SK-N-SH (cell line): Measurements from ENCODE around the gene FBXO4. TPM values are rescaled to one million over a fixed set of nuclear protein-coding genes. Genes with fewer than 3 reads are reported as not detected.

Source experiments
- CTCF ChIA-PET: fragments of 300-600, 350-600 bp; formaldehyde crosslinking; extraction: SDS; loops from one replicate; lab custom pipeline; 2021; lab: Yijun Ruan, JAX
- POLR2A ChIA-PET: fragments of 350-600 bp; sonication (Branson Sonifier 250); formaldehyde crosslinking; extraction: SDS; loops from one replicate; lab custom pipeline; 2020; ENCODE audit warnings: antibody characterized with exemption, inconsistent platforms; lab: Yijun Ruan, JAX
- DNase-seq: peaks from one replicate; pipeline ENCODE4 v3.0.0; 2012
- H2AFZ ChIP-seq: fragments of 200-600 bp; sonication (generic); 2 replicates; pipeline ENCODE4 v1.8.1; 2016; ENCODE audit warnings: antibody characterized with exemption, mild to moderate bottlenecking, low read depth
- H3F3A ChIP-seq: fragments of 200-600 bp; sonication (generic); replicated peaks from 2 replicates; pipeline ENCODE3; 2016; ENCODE audit warnings: antibody characterized with exemption, mild to moderate bottlenecking; ENCODE audit not compliant: insufficient read depth
- H3K27ac ChIP-seq, 2 experiments: fragments of 200-500 bp in 1 of 2; fragments of 200-600 bp in 1 of 2; sonication (Bioruptor generic) in 1 of 2; sonication (generic), shearing (Covaris generic) in 1 of 2; 2 replicates each; pipeline versions ENCODE4 v1.5.1 to v1.6.1; 2014 to 2016; ENCODE audit warnings: low read depth in 2 of 2, inconsistent platforms in 1 of 2, low read length in 1 of 2, mild to moderate bottlenecking in 1 of 2, mixed read lengths in 1 of 2
- H3K27me3 ChIP-seq: fragments of 200-600 bp; sonication (generic), shearing (Covaris generic); 2 replicates; pipeline ENCODE4 v1.6.1; 2016; ENCODE audit warnings: mixed run types; ENCODE audit not compliant: insufficient read depth
- H3K36me3 ChIP-seq, 2 experiments: fragments of 200-500 bp in 1 of 2; fragments of 200-600 bp in 1 of 2; sonication (Bioruptor generic) in 1 of 2; sonication (generic) in 1 of 2; replicated peaks in 1 of 2; 2 replicates each; pipeline versions ENCODE3 to v1.5.1; 2014 to 2016; ENCODE audit warnings: low read length in 1 of 2, mild to moderate bottlenecking in 1 of 2; ENCODE audit not compliant: insufficient read depth in 2 of 2, control insufficient read depth in 1 of 2
- H3K4me1 ChIP-seq, 2 experiments: fragments of 200-500 bp in 1 of 2; fragments of 200-600 bp in 1 of 2; sonication (Bioruptor generic) in 1 of 2; sonication (generic), shearing (Covaris generic) in 1 of 2; 2 replicates each; pipeline versions ENCODE4 v1.5.1 to v1.6.1; 2014 to 2016; ENCODE audit warnings: low read depth in 1 of 2, low read length in 1 of 2, mixed run types in 1 of 2; ENCODE audit not compliant: insufficient read depth in 2 of 2, control insufficient read depth in 1 of 2
- H3K4me2 ChIP-seq: fragments of 200-600 bp; sonication (generic), shearing (Covaris generic); 2 replicates; pipeline ENCODE4 v1.6.1; 2017; ENCODE audit warnings: mixed run types
- H3K4me3 ChIP-seq, 2 experiments: fragments of 200-500 bp in 1 of 2; fragments of 200-600 bp in 1 of 2; sonication (Bioruptor generic) in 1 of 2; sonication (generic), shearing (Covaris generic) in 1 of 2; 2 replicates each; pipeline versions ENCODE4 v1.5.1 to v1.8.1; 2014 to 2016; ENCODE audit warnings: low read depth in 2 of 2, inconsistent platforms in 1 of 2, low read length in 1 of 2, mild to moderate bottlenecking in 1 of 2, mixed read lengths in 1 of 2, moderate library complexity in 1 of 2
- H3K79me2 ChIP-seq: fragments of 200-600 bp; sonication (generic); 2 replicates; pipeline ENCODE4 v1.8.1; 2017; ENCODE audit warnings: mild to moderate bottlenecking; ENCODE audit not compliant: insufficient read depth
- H3K9ac ChIP-seq: fragments of 200-600 bp; sonication (generic); 2 replicates; pipeline ENCODE4 v1.6.1; 2017; ENCODE audit warnings: mixed run types
- H3K9me2 ChIP-seq: fragments of 200-600 bp; sonication (generic); 2 replicates; pipeline ENCODE4 v1.6.1; 2017; ENCODE audit warnings: mixed run types
- H3K9me3 ChIP-seq: fragments of 200-600 bp; sonication (generic); 2 replicates; pipeline ENCODE4 v1.6.1; 2017; ENCODE audit warnings: mixed run types, mild to moderate bottlenecking, moderate library complexity
- H4K20me1 ChIP-seq: fragments of 200-600 bp; sonication (generic); 2 replicates; pipeline ENCODE4 v1.6.1; 2017; ENCODE audit warnings: mild to moderate bottlenecking, mixed run types; ENCODE audit not compliant: insufficient read depth
- CHD2 ChIP-seq: fragments of 150-350 bp; IDR thresholded peaks from 2 replicates; pipeline ENCODE4 v1.6.1; 2018; ENCODE audit warnings: low read length; ENCODE audit not compliant: partially characterized antibody
- CTCF ChIP-seq: fragments of 200-600 bp; sonication (generic); IDR thresholded peaks from 2 replicates; pipeline ENCODE4 v1.6.1; 2017; ENCODE audit warnings: antibody characterized with exemption, mild to moderate bottlenecking, moderate library complexity
- EP300 ChIP-seq, 2 experiments: IDR thresholded peaks; 2 replicates each; pipeline versions ENCODE4 v1.4.0 to v1.6.1; 2012; ENCODE audit warnings: borderline replicate concordance in 1 of 2, low read depth in 1 of 2, low read length in 1 of 2
- FOSL2 ChIP-seq: IDR thresholded peaks from 2 replicates; pipeline ENCODE4 v1.4.0; 2012; ENCODE audit warnings: low read depth, mild to moderate bottlenecking, moderate library complexity, borderline replicate concordance
- FOXJ3 ChIP-seq: sonication (generic); formaldehyde crosslinking; IDR thresholded peaks from 2 replicates; pipeline ENCODE4 v1.5.1; 2020; ENCODE audit warnings: mild to moderate bottlenecking, missing genetic modification reagents
- GABPA ChIP-seq: IDR thresholded peaks from 2 replicates; pipeline ENCODE4 v1.4.0; 2012; ENCODE audit warnings: low read depth, mild to moderate bottlenecking
- IRF3 ChIP-seq: fragments of 150-350 bp; IDR thresholded peaks from 2 replicates; pipeline ENCODE4 v1.6.1; 2016; ENCODE audit warnings: mild to moderate bottlenecking, low read depth, low read length
- PBX3 ChIP-seq: IDR thresholded peaks from 2 replicates; pipeline ENCODE4; 2012
- RAD21 ChIP-seq: IDR thresholded peaks from 2 replicates; pipeline ENCODE4 v1.6.1; 2012; ENCODE audit warnings: mild to moderate bottlenecking, low read length
- RFX5 ChIP-seq: IDR thresholded peaks from 2 replicates; pipeline ENCODE4 v1.6.1; 2012; ENCODE audit warnings: mild to moderate bottlenecking, improper control_type of control experiment, low read length
- RXRA ChIP-seq: IDR thresholded peaks from 2 replicates; pipeline ENCODE4 v1.4.0; 2012; ENCODE audit warnings: low read depth, mild to moderate bottlenecking, borderline replicate concordance
- SIN3A ChIP-seq: IDR thresholded peaks from 2 replicates; pipeline ENCODE4 v1.6.1; 2012; ENCODE audit warnings: low read depth, mild to moderate bottlenecking, low read length, moderate library complexity, borderline replicate concordance
- TEAD4 ChIP-seq: IDR thresholded peaks from 2 replicates; pipeline ENCODE4 v1.4.0; 2012; ENCODE audit warnings: mild to moderate bottlenecking, borderline replicate concordance; ENCODE audit not compliant: insufficient read depth
- USF2 ChIP-seq: fragments of 150-350 bp; IDR thresholded peaks from 2 replicates; pipeline ENCODE4 v1.6.1; 2017; ENCODE audit warnings: antibody characterized with exemption, low read length, low read depth, borderline replicate concordance
- WGBS: methylation state at CpG from one replicate; pipeline ENCODE4 v1.1.6; 2017; ENCODE audit warnings: low lambda C conversion rate; 5-methylcytosine and 5-hydroxymethylcytosine counted together
- polyA plus RNA-seq, 3 experiments: library from polyadenylated mRNA; depleted of rRNA; stranded (reverse); fragments of >200 nt; gene quantifications; 2 replicates each; pipeline ENCODE4 v1.2.3, GENCODE V29; 2012
- TF ChIP-seq, protein P1 (sequence below): IDR thresholded peaks from 2 replicates; pipeline ENCODE4 v1.4.0; 2012; ENCODE audit warnings: low read depth
- TF ChIP-seq, protein P2 (sequence below): IDR thresholded peaks from 2 replicates; pipeline ENCODE4 v1.4.0; 2012; ENCODE audit warnings: low read depth, borderline replicate concordance

The FBXO4 gene
- polyA plus RNA-seq, 1 of the 3 experiments (the other 2 are of a cell fraction): 2.9 TPM

- ChIA-PET POLR2A (interaction anchor here (1.7 kb wide), 1 partner anchor 22 kb away, joined by 11 read pairs; the partner anchor contains the start of gene RIMOC1), CTCF (interaction anchor here (1.0 to 2.0 kb wide), 7 partner anchors 10 to 66 kb away, joined by 3 to 5 read pairs (median 5); no protein-coding TSS in a partner anchor)
- Histone ChIP-seq H3F3A (peaks cover 13% of the 10 kb centered on the region), H3K36me3 (peaks cover 0 to 18% of the 10 kb centered on the region in 2 experiments), H3K9me2 (no peaks in the 10 kb centered on the region), H3K9me3 (no peaks in the 10 kb centered on the region), H3K4me1 (peaks cover 0 to 8% of the 10 kb centered on the region in 2 experiments; a peak in 1 of 4 replicates), H3K4me2 (peak overlapping the region; percentile 91), H3K27me3 (no peaks in the 10 kb centered on the region), H3K27ac (peak overlapping the region in 1 of 2 experiments; percentile 32; a peak in 2 of 4 replicates), H3K4me3 (peak overlapping the region; percentile 66 to 79), H2AFZ (peak overlapping the region; percentile 99), H3K9ac (peak overlapping the region; percentile 80), H3K79me2 (no peaks in the 10 kb centered on the region), H4K20me1 (no peaks in the 10 kb centered on the region)
- DNase-seq: no peak
- WGBS: 28% methylated on average over 5 of the region's 18 CpGs
- TF ChIP-seq GABPA: no peak
- no peak for TF ChIP-seq PBX3
These were observed 472 bp downstream of the FBXO4 start for GRCh38 chr5:41925555-41925951.

GRCh38 chr5:41927604-41928003 is 2.5 kb downstream of the FBXO4 start:
- ChIA-PET POLR2A (no interaction called here), CTCF (interaction anchor here (0.7 to 2.3 kb wide), 5 partner anchors 9 to 172 kb away, joined by 3 to 8 read pairs (median 3); no protein-coding TSS in a partner anchor)

More at GRCh38 chr5:41927604-41928003, 2.5 kb downstream of the FBXO4 start:
- Histone ChIP-seq H3K79me2 (no peaks in the 10 kb centered on the region), H3K4me2 (no peak overlapping the region), H4K20me1 (no peaks in the 10 kb centered on the region), H3K4me1 (peaks cover 0 to 8% of the 10 kb centered on the region in 2 experiments; a peak in 1 of 4 replicates), H3K36me3 (peaks cover 0 to 5% of the 10 kb centered on the region in 2 experiments), H3K4me3 (no peak overlapping the region), H2AFZ (no peak overlapping the region), H3F3A (peaks cover 13% of the 10 kb centered on the region), H3K9me2 (no peaks in the 10 kb centered on the region), H3K9ac (no peak overlapping the region), H3K9me3 (no peaks in the 10 kb centered on the region), H3K27me3 (no peaks in the 10 kb centered on the region), H3K27ac (no peak overlapping the region)
- DNase-seq: no peak
- TF ChIP-seq, protein P1, sequence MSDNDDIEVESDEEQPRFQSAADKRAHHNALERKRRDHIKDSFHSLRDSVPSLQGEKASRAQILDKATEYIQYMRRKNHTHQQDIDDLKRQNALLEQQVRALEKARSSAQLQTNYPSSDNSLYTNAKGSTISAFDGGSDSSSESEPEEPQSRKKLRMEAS: no peak
- TF ChIP-seq RFX5 (no peak), IRF3 (no peak), SIN3A (no peak), USF2 (no peak), CHD2 (no peak), TEAD4 (no peak), FOSL2 (no peak), RAD21 (no peak), FOXJ3 (CRISPR knock-in tag) (no peak), CTCF (no peak), PBX3 (no peak), RXRA (no peak), EP300 (IDR thresholded peaks at IDR 0.05; ENCODE audit: borderline replicate concordance in 1 of 2, low read depth in 1 of 2, low read length in 1 of 2) (no peak)
- TF ChIP-seq, protein P2, sequence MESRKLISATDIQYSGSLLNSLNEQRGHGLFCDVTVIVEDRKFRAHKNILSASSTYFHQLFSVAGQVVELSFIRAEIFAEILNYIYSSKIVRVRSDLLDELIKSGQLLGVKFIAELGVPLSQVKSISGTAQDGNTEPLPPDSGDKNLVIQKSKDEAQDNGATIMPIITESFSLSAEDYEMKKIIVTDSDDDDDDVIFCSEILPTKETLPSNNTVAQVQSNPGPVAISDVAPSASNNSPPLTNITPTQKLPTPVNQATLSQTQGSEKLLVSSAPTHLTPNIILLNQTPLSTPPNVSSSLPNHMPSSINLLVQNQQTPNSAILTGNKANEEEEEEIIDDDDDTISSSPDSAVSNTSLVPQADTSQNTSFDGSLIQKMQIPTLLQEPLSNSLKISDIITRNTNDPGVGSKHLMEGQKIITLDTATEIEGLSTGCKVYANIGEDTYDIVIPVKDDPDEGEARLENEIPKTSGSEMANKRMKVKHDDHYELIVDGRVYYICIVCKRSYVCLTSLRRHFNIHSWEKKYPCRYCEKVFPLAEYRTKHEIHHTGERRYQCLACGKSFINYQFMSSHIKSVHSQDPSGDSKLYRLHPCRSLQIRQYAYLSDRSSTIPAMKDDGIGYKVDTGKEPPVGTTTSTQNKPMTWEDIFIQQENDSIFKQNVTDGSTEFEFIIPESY: no peak
- 94% methylated on average over 4 of the region's 4 CpGs for WGBS
